ENCODE results near the gene C11orf58. TPM values are rescaled to one million over a fixed set of nuclear protein-coding genes. Genes with fewer than 3 reads are reported as not detected.

The C11orf58 gene
- total RNA-seq, 2 donors from 2014 or later, result 70.1 to 72.3 TPM

DNA sequence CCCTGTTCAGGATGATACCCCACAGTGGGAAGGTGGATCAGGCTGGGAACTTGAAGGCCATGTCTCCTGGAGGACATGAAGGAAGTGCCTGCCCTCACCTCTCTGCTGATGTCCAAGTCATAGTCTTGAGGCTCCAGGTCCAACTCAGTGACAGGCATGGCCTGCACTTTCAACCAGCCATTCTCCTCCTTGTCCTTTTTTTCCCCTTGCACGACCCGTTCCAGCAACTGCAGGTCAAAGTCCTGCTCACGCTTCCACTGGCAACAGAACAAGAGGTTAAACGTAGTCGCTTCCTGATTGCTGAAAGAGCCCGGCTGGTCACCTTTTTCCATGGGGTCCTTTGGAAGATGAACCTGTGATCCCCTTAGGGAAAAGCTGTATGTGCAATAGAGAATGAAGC, 47.7 kb downstream of the C11orf58 start:
- no peaks in the 10 kb centered on the region for H3K36me3 ChIP-seq
- H3K9me3 ChIP-seq, result no peaks in the 10 kb centered on the region
- intact Hi-C loops (cut with DNase I), result loop anchor here (10.0 kb wide), 1 partner anchor 279 kb away; no protein-coding TSS in a partner anchor
- H3K9ac ChIP-seq (ENCODE audit: low read depth in 2 of 2, low read length in 2 of 2), result no peak overlapping the region
- TF ChIP-seq, protein P1, sequence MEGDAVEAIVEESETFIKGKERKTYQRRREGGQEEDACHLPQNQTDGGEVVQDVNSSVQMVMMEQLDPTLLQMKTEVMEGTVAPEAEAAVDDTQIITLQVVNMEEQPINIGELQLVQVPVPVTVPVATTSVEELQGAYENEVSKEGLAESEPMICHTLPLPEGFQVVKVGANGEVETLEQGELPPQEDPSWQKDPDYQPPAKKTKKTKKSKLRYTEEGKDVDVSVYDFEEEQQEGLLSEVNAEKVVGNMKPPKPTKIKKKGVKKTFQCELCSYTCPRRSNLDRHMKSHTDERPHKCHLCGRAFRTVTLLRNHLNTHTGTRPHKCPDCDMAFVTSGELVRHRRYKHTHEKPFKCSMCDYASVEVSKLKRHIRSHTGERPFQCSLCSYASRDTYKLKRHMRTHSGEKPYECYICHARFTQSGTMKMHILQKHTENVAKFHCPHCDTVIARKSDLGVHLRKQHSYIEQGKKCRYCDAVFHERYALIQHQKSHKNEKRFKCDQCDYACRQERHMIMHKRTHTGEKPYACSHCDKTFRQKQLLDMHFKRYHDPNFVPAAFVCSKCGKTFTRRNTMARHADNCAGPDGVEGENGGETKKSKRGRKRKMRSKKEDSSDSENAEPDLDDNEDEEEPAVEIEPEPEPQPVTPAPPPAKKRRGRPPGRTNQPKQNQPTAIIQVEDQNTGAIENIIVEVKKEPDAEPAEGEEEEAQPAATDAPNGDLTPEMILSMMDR (IDR thresholded peaks at IDR 0.05), result no peak
- no peak for DNase-seq
- no peaks in the 10 kb centered on the region for H3K4me1 ChIP-seq
- H3K27ac ChIP-seq, result no peak overlapping the region
- no peaks in the 10 kb centered on the region for H3K27me3 ChIP-seq
- H3K4me3 ChIP-seq, result no peak overlapping the region

DNA sequence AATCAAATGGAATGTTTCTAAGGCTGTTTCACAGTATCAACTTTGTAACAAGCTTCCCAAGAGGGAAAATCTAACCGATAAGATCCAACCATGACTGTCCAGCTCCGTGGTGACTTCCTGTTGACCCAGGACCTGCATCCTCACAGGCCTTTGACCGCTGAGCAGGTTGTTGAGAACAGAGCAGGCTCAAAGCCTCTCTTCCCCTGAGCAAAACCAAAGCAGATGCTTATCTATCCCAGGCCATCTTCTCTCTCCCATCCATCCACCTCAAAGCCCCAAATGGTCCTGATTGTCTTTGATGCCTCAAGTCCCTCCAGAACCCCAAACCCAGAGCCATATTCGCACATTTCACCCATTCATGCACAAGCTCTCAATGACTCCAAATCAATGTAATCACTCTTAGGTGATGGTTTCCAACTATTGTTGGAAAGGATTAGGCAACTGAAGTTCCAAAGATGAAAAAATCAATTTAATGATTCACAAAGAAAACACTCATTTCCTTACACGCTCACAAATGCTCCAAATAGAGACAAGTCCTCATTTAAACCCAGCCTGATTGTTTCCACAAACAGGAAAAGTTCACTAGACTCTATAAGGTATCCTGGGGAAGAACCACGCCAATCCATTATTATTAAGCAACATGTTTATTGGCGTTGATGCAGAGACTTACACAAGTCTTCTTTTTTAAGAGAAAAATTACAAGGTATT, 48.7 kb downstream of the C11orf58 start:
- TF ChIP-seq, protein P1 (IDR thresholded peaks at IDR 0.05), result no peak
- Histone ChIP-seq H3K36me3 (no peaks in the 10 kb centered on the region), H3K4me1 (no peaks in the 10 kb centered on the region), H3K9me3 (no peaks in the 10 kb centered on the region), H3K27ac (no peak overlapping the region), H3K4me3 (no peak overlapping the region), H3K27me3 (no peaks in the 10 kb centered on the region), H3K9ac (ENCODE audit: low read depth in 2 of 2, low read length in 2 of 2) (no peak overlapping the region)
- no peak for DNase-seq
- intact Hi-C loops (cut with DNase I), result loop anchor here (10.0 kb wide), 1 partner anchor 278 kb away; no protein-coding TSS in a partner anchor

DNA sequence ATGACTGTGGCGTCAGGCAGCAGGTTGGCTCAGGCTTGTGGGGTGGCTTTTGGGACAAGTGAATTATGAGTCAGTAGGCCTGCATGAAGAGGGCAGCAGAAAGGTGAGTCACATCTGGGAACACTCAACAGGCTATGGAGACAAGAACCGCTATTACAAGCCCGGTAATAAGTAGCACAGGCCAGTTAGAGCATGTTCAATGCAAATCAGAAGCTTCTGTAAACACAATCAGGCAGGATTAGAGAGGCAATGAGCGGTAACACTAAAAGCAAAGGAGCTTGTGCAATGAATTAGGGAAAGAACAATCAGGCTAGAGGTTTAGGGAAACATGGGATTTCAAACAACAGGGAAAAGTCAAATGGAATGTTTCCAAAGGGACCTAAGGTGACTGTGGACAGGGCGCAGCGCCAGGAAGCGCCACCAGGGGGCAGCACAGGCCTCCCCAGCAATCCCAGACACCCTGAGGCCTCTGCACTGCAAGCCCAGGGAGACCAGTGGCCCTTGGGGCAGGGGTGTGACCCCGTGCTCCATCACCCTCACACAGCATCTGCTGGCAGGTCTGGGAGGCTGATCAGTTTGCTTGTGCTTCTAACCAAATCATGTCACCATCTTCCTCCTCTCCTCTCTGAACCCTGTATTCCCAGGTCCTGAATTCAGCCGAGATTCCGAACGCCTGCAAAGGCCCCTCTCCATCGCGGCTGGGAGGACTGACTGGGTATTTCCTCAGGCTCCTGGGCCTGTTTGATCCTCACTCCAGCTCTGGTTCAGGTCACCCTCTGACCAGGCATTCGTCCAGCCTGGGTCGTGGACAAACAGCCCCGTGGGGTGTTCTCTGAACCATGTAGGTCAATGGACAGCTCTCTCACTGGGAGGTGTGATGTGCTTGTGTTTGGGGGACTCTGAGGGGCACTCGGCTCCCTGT, 50.0 kb downstream of the C11orf58 start:
- DNase-seq, result peak; percentile 63
- Histone ChIP-seq H3K27me3 (no peaks in the 10 kb centered on the region), H3K27ac (no peak overlapping the region), H3K4me1 (no peaks in the 10 kb centered on the region), H3K9me3 (no peaks in the 10 kb centered on the region), H3K9ac (ENCODE audit: low read depth in 2 of 2, low read length in 2 of 2) (no peak overlapping the region), H3K36me3 (no peaks in the 10 kb centered on the region), H3K4me3 (no peak overlapping the region)
- intact Hi-C loops (cut with DNase I), result loop anchor here (10.0 kb wide), 1 partner anchor 276 kb away; no protein-coding TSS in a partner anchor
- TF ChIP-seq, protein P1 (IDR thresholded peaks at IDR 0.05), result peak; percentile 97

DNA sequence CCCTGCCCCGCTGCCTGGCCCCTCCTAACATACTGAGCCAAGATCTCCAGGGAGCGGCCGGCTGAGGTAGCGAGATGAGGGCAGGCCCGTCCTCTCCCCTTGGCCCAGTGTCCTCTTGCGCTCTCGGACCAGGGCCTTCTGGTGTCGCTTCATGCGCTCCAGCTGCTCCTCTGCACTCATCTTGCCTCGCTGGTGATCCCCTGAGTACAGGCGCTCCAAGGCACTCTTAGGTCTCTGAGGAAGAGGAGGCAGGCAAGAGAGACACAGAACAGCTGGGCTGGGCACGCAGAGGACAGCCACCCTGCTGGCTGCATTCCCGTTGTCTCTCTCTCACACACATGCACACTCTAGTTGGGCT, 50.6 kb downstream of the C11orf58 start:
- H3K9ac ChIP-seq (ENCODE audit: low read depth in 2 of 2, low read length in 2 of 2), result no peak overlapping the region
- intact Hi-C loops (cut with DNase I), result loop anchor here (10.0 kb wide), 1 partner anchor 276 kb away; no protein-coding TSS in a partner anchor

More for the DNA sequence above, 50.6 kb downstream of the C11orf58 start:
- no peak for DNase-seq
- Histone ChIP-seq H3K4me3 (no peak overlapping the region), H3K27ac (no peak overlapping the region), H3K27me3 (no peaks in the 10 kb centered on the region), H3K36me3 (no peaks in the 10 kb centered on the region), H3K4me1 (no peaks in the 10 kb centered on the region), H3K9me3 (no peaks in the 10 kb centered on the region)
- TF ChIP-seq, protein P1 (IDR thresholded peaks at IDR 0.05), result no peak
